22Rv1 (cell line): ENCODE data around the gene STK38L.

ENCODE experiments used
- CTCF ChIP-seq: fragments of 450-650 bp; IDR thresholded peaks from 2 replicates; pipeline ENCODE4 v1.5.1; 2017; ENCODE audit warnings: mild to moderate bottlenecking
- ZFX ChIP-seq: fragments of 450-650 bp; IDR thresholded peaks from 2 replicates; pipeline ENCODE4 v1.6.1; 2017; ENCODE audit warnings: antibody characterized with exemption, borderline replicate concordance

DNA sequence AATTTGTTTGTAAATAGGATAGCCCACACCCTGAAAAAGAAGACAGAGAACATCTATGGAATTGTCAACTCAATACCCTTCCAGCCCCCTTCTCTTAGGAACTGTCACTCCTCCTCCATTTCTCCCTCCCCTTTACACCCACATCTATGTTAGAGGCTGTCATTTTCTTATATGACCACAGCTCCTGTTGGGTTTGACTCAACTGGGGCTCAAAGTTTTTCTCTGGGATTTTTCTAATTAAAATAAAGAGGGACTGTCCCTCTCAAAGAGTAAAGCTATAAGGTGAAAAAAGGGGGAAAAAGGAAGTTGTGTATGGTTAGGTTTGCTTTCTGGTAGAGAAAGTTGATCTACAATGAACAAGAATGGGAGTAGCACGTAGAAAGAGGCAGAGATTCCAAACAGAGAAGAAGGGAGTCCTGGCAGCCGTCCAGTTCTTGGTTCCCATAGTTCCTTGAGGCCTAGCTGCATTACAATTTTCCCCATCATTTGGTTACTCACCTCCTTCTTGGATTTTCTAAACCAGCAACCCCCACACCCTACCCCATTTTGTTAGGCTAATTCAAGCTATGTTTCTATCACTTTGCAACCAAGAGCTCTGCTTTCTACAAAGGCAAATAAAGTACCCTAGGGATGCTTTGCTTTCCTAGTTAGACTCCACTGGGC is 44.3 kb upstream of the STK38L start:
- TF ChIP-seq CTCF, result no peak
- TF ChIP-seq ZFX, result no peak
